HCT116 (cell line): ENCODE results near the gene SLC15A2. TPM values are rescaled to one million over a fixed set of nuclear protein-coding genes. Genes with fewer than 3 reads are reported as not detected.

Experiments used
- ATAC-seq: fragments of 200-7000 bp; cut with Tn5 transposase; 2 replicates; pipeline ENCODE4 v1.9.1; 2020; ENCODE audit warnings: mild to moderate bottlenecking, moderate library complexity
- BruUV-seq: library from RNA; stranded (reverse); fragments of 400-500 nt; replicated peaks from 2 replicates; lab custom pipeline; 2021; lab: Mats Ljungman, UMichigan
- CTCF ChIA-PET: fragments of 300-600 bp; sonication (Branson Sonifier 250); formaldehyde crosslinking; loops from one replicate; lab custom pipeline; 2021; ENCODE audit warnings: antibody characterized with exemption; lab: Charles Lee
- POLR2A ChIA-PET: fragments of 300-600, 350-600 bp; sonication (Branson Sonifier 250); formaldehyde crosslinking; loops from one replicate; lab custom pipeline; 2021; ENCODE audit warnings: antibody characterized with exemption; lab: Charles Lee
- RAD21 ChIA-PET, 2 experiments: fragments of 300-600 bp; sonication (Branson Sonifier 250); formaldehyde crosslinking; loops; one replicate each; lab custom pipeline; 2023; ENCODE audit warnings: low total read pairs in 2 of 2; ENCODE audit not compliant: uncharacterized antibody in 2 of 2, unreplicated experiment in 2 of 2, low non-redundant PET in 1 of 2; lab: Charles Lee
- DNase-seq: peaks from one replicate; pipeline ENCODE4 v3.0.0-alpha.2; 2010; ENCODE audit warnings: low read depth, low spot score
- H2AFZ ChIP-seq: fragments of 200-600 bp; shearing (Covaris generic), sonication (generic); 2 replicates; pipeline ENCODE4 v1.6.1; 2017; ENCODE audit warnings: low read depth, mixed run types, mixed read lengths, antibody characterized with exemption, low read length; ENCODE audit not compliant: poor library complexity, severe bottlenecking
- H3K27ac ChIP-seq: 2 replicates; pipeline ENCODE4 v1.5.1; 2012; ENCODE audit warnings: low read depth, low read length
- H3K27me3 ChIP-seq: fragments of 200-600 bp; sonication (generic); 2 replicates; pipeline ENCODE4 v1.6.1; 2016; ENCODE audit warnings: mixed run types, low read length, mixed read lengths; ENCODE audit not compliant: insufficient read depth
- H3K36me3 ChIP-seq, 2 experiments: fragments of 200-500 bp in 1 of 2; fragments of 200-600 bp in 1 of 2; sonication (Bioruptor generic) in 1 of 2; sonication (generic) in 1 of 2; 2 replicates each; pipeline versions ENCODE4 v1.5.1 to v1.6.1; 2014 to 2016; ENCODE audit warnings: low read length in 2 of 2, inconsistent platforms in 1 of 2, mixed read lengths in 1 of 2, mixed run types in 1 of 2; ENCODE audit not compliant: insufficient read depth in 2 of 2, control insufficient read depth in 1 of 2
- H3K4me1 ChIP-seq, 2 experiments: fragments of 200-600 bp in 1 of 2; sonication (generic) in 1 of 2; 2 replicates each; pipeline versions ENCODE4 v1.5.1 to v1.6.1; 2012 to 2017; ENCODE audit warnings: low read length in 2 of 2, inconsistent platforms in 1 of 2, mild to moderate bottlenecking in 1 of 2, mixed read lengths in 1 of 2, mixed run types in 1 of 2, moderate library complexity in 1 of 2; ENCODE audit not compliant: insufficient read depth in 2 of 2, control insufficient read depth in 1 of 2
- H3K4me2 ChIP-seq: fragments of 200-600 bp; sonication (generic); 2 replicates; pipeline ENCODE4 v1.6.1; 2017; ENCODE audit warnings: mixed run types, low read length, mixed read lengths
- H3K4me3 ChIP-seq, 2 experiments: fragments of 200-600 bp in 1 of 2; sonication (generic) in 1 of 2; replicated peaks in 1 of 2; 2 replicates each; pipeline ENCODE4 v1.5.1; 2011 to 2016; ENCODE audit warnings: low read length in 2 of 2, control low read depth in 1 of 2, low read depth in 1 of 2, mild to moderate bottlenecking in 1 of 2, mixed read lengths in 1 of 2, mixed run types in 1 of 2
- H3K79me2 ChIP-seq: fragments of 200-600 bp; sonication (generic); 2 replicates; pipeline ENCODE4 v1.6.1; 2017; ENCODE audit warnings: mild to moderate bottlenecking, mixed run types, low read length, moderate library complexity, mixed read lengths; ENCODE audit not compliant: insufficient read depth
- H3K9ac ChIP-seq: fragments of 200-600 bp; sonication (generic); 2 replicates; pipeline ENCODE4 v1.6.1; 2016; ENCODE audit warnings: low read length, mixed read lengths
- H3K9me2 ChIP-seq: fragments of 200-600 bp; sonication (generic), shearing (Covaris generic); 2 replicates; pipeline ENCODE4 v1.6.1; 2017; ENCODE audit warnings: mixed run types, mild to moderate bottlenecking, moderate library complexity; ENCODE audit not compliant: insufficient read depth
- H3K9me3 ChIP-seq, 2 experiments: fragments of 200-500 bp in 1 of 2; fragments of 200-600 bp in 1 of 2; sonication (Bioruptor generic) in 1 of 2; sonication (generic) in 1 of 2; 2 replicates each; pipeline ENCODE4 v1.6.1; 2014 to 2017; ENCODE audit warnings: low read length in 2 of 2, mixed read lengths in 2 of 2, inconsistent platforms in 1 of 2, low read depth in 1 of 2, mild to moderate bottlenecking in 1 of 2, mixed run types in 1 of 2, moderate library complexity in 1 of 2; ENCODE audit not compliant: control insufficient read depth in 1 of 2, insufficient read depth in 1 of 2
- H4K20me1 ChIP-seq: fragments of 200-600 bp; sonication (generic), shearing (Covaris generic); 2 replicates; pipeline ENCODE4 v1.6.1; 2017; ENCODE audit warnings: mixed run types, mild to moderate bottlenecking, moderate library complexity; ENCODE audit not compliant: insufficient read depth
- ATF3 ChIP-seq: IDR thresholded peaks from 2 replicates; pipeline ENCODE4 v1.6.1; 2012
- CEBPB ChIP-seq: IDR thresholded peaks from 2 replicates; pipeline ENCODE4 v1.6.1; 2012; ENCODE audit warnings: low read depth
- CTCF ChIP-seq, 3 experiments: fragments of 200-600 bp in 1 of 3; sonication (generic) in 1 of 3; IDR thresholded peaks in 2 of 3; conservative IDR thresholded peaks in 1 of 3; 2 replicates each; pipeline ENCODE4 v1.5.1; 2012 to 2017; ENCODE audit warnings: low read depth in 2 of 3, low read length in 2 of 3, antibody characterized with exemption in 1 of 3, borderline replicate concordance in 1 of 3, control low read depth in 1 of 3, mild to moderate bottlenecking in 1 of 3, mixed read lengths in 1 of 3, mixed run types in 1 of 3, moderate library complexity in 1 of 3; ENCODE audit not compliant: insufficient read depth in 1 of 3
- EGR1 ChIP-seq: IDR thresholded peaks from 2 replicates; pipeline ENCODE4 v1.6.1; 2012; ENCODE audit warnings: low read depth
- ELF1 ChIP-seq: IDR thresholded peaks from 2 replicates; pipeline ENCODE4 v1.6.1; 2012; ENCODE audit warnings: low read depth, borderline replicate concordance
- FOSL1 ChIP-seq: IDR thresholded peaks from 2 replicates; pipeline ENCODE4 v1.6.1; 2012; ENCODE audit warnings: low read depth
- MAX ChIP-seq: IDR thresholded peaks from 2 replicates; pipeline ENCODE4 v1.6.1; 2012
- POLR2AphosphoS5 ChIP-seq: IDR thresholded peaks from 2 replicates; pipeline ENCODE4 v1.6.1; 2011; ENCODE audit warnings: mild to moderate bottlenecking, low read depth, low read length, moderate library complexity
- RAD21 ChIP-seq: IDR thresholded peaks from 2 replicates; pipeline ENCODE4 v1.6.1; 2012; ENCODE audit warnings: low read depth, mild to moderate bottlenecking
- REST ChIP-seq: IDR thresholded peaks from 2 replicates; pipeline ENCODE4 v1.6.1; 2012; ENCODE audit warnings: low read depth
- SIN3A ChIP-seq: IDR thresholded peaks from 2 replicates; pipeline ENCODE4 v1.6.1; 2012; ENCODE audit warnings: low read depth
- SP1 ChIP-seq: IDR thresholded peaks from 2 replicates; pipeline ENCODE4 v1.6.1; 2012; ENCODE audit warnings: low read depth
- SRF ChIP-seq: IDR thresholded peaks from 2 replicates; pipeline ENCODE4 v1.6.1; 2012; ENCODE audit warnings: low read depth
- TCF7L2 ChIP-seq: IDR thresholded peaks from 2 replicates; pipeline ENCODE4 v1.7.0; 2011; ENCODE audit warnings: borderline replicate concordance, inconsistent platforms; ENCODE audit not compliant: insufficient read depth, insufficient read length; ENCODE audit errors: extremely low read depth
- YY1 ChIP-seq: IDR thresholded peaks from 2 replicates; pipeline ENCODE4 v1.6.1; 2011; ENCODE audit warnings: low read length, low read depth, moderate library complexity, mild to moderate bottlenecking; ENCODE audit not compliant: insufficient replicate concordance; ENCODE audit errors: extremely low read depth
- ZBTB33 ChIP-seq: IDR thresholded peaks from 2 replicates; pipeline ENCODE4 v1.6.1; 2011; ENCODE audit warnings: mild to moderate bottlenecking, low read length, moderate library complexity; ENCODE audit not compliant: insufficient replicate concordance; ENCODE audit errors: extremely low read depth
- ZNF274 ChIP-seq: fragments of 200-500 bp; sonication (Bioruptor generic); IDR thresholded peaks from 2 replicates; pipeline ENCODE4 v1.6.1; 2014; ENCODE audit warnings: mild to moderate bottlenecking, low read depth, low read length, inconsistent platforms
- intact Hi-C: fragments of 100-400 bp; cut with micrococcal nuclease; formaldehyde crosslinking; loops from 2 replicates; pipeline ENCODE4 v1.10.0; 2022
- total RNA-seq: library from RNA; stranded (reverse); gene quantifications from one replicate; pipeline ENCODE4 v1.2.1, GENCODE V29; 2021; ENCODE audit not compliant: unreplicated experiment

Gene SLC15A2
- total RNA-seq, 1 experiment from 2014 or later = 0.96 TPM

GRCh38 chr3:121942116-121942786 is 48.0 kb downstream of the SLC15A2 start:
- no peaks in the 10 kb centered on the region for H3K27me3 ChIP-seq
- TF ChIP-seq FOSL1 (no peak), SP1 (no peak), ELF1 (no peak), ATF3 (no peak), SIN3A (no peak), TCF7L2 (no peak), YY1 (no peak), MAX (no peak), CTCF (IDR thresholded peaks at IDR 0.05 in 2 of 3, conservative IDR thresholded peaks at IDR 0.05 in 1 of 3; ENCODE audit: borderline replicate concordance in 1 of 3, insufficient read depth in 1 of 3, low read depth in 2 of 3, low read length in 2 of 3) (no peak), CEBPB (no peak), ZBTB33 (no peak), ZNF274 (no peak), POLR2AphosphoS5 (no peak), SRF (no peak), RAD21 (no peak), EGR1 (no peak), REST (no peak)
- DNase-seq = no peak
- no peak for ATAC-seq
- no peak overlapping the region for H3K4me3 ChIP-seq
- no peaks in the 10 kb centered on the region for H3K9me2 ChIP-seq
- ChIA-PET POLR2A (no interaction called here), CTCF (no interaction called here), RAD21 (no interaction called here)
- no peak overlapping the region for H2AFZ ChIP-seq
- H4K20me1 ChIP-seq = no peaks in the 10 kb centered on the region
- H3K27ac ChIP-seq = no peak overlapping the region
- BruUV-seq = no TSS peak
- H3K4me2 ChIP-seq = no peak overlapping the region
- peaks cover 0 to 2% of the 10 kb centered on the region in 2 experiments; a peak in 2 of 4 replicates for H3K4me1 ChIP-seq
- no peak overlapping the region for H3K9ac ChIP-seq
- no peaks in the 10 kb centered on the region for H3K79me2 ChIP-seq
- no peaks in the 10 kb centered on the region for H3K9me3 ChIP-seq
- intact Hi-C loops = no loop called here
- no peaks in the 10 kb centered on the region for H3K36me3 ChIP-seq
